ENCODE measurements around the gene CIB4. TPM values are rescaled to one million over a fixed set of nuclear protein-coding genes. Genes with fewer than 3 reads are reported as not detected.

CIB4 gene
- total and polyA plus RNA-seq, 4 donors: 1.3 TPM; not detected in 3

GRCh38 chr2:26672818-26673393, 31.7 kb upstream of the CIB4 start:
- Histone ChIP-seq H3K4me3 (no peak overlapping the region), H3K9ac (ENCODE audit: insufficient read depth in 1 of 2, low read length in 2 of 2) (no peak overlapping the region), H3K27me3 (ENCODE audit: control insufficient read depth in 3 of 3, insufficient read depth in 3 of 3, low read length in 2 of 3) (peaks cover 0 to 2% (median 0%) of the 10 kb centered on the region in 3 donors), H3K36me3 (ENCODE audit: control insufficient read depth in 4 of 4, insufficient read depth in 4 of 4, low read length in 4 of 4) (no peaks in the 10 kb centered on the region), H3K4me1 (ENCODE audit: control insufficient read depth in 5 of 5, insufficient read depth in 5 of 5, low read length in 5 of 5) (peaks cover 0 to 19% (median 0%) of the 10 kb centered on the region in 5 donors), H3K9me3 (ENCODE audit: control insufficient read depth in 4 of 4, insufficient read depth in 3 of 4, low read length in 3 of 4) (peaks cover 0 to 4% (median 0%) of the 10 kb centered on the region in 4 donors), H3K27ac (ENCODE audit: low read depth in 1 of 2, low read length in 1 of 2) (no peak overlapping the region)
- 88 to 89% methylated on average over 9 of the region's 9 CpGs for WGBS, 2 donors
- TF ChIP-seq CTCF (IDR thresholded peaks at IDR 0.05; ENCODE audit: control extremely low read depth, extremely low read depth): no peak
- ATAC-seq (ENCODE audit: insufficient read depth, low FRiP score) (no peak), DNase-seq (no peak)

GRCh38 chr2:26672112-26672817, 31.1 kb upstream of the CIB4 start:
- ATAC-seq (ENCODE audit: insufficient read depth, low FRiP score) (no peak), DNase-seq (no peak)
- H3K36me3 ChIP-seq (ENCODE audit: control insufficient read depth in 4 of 4, insufficient read depth in 4 of 4, low read length in 4 of 4): no peaks in the 10 kb centered on the region
- H3K27me3 ChIP-seq (ENCODE audit: control insufficient read depth in 3 of 3, insufficient read depth in 3 of 3, low read length in 2 of 3): peaks cover 0 to 2% (median 0%) of the 10 kb centered on the region in 3 donors
- H3K27ac ChIP-seq (ENCODE audit: low read depth in 1 of 2, low read length in 1 of 2): no peak overlapping the region
- no peak for TF ChIP-seq CTCF (IDR thresholded peaks at IDR 0.05; ENCODE audit: control extremely low read depth, extremely low read depth)
- no peak overlapping the region for H3K9ac ChIP-seq (ENCODE audit: insufficient read depth in 1 of 2, low read length in 2 of 2)
- 80 to 82% methylated on average over 11 of the region's 11 CpGs for WGBS, 2 donors
- no peak overlapping the region for H3K4me3 ChIP-seq
- H3K4me1 ChIP-seq (ENCODE audit: control insufficient read depth in 5 of 5, insufficient read depth in 5 of 5, low read length in 5 of 5): peaks cover 0 to 19% (median 0%) of the 10 kb centered on the region in 5 donors
- H3K9me3 ChIP-seq (ENCODE audit: control insufficient read depth in 4 of 4, insufficient read depth in 3 of 4, low read length in 3 of 4): no peaks in the 10 kb centered on the region

GRCh38 chr2:26671691-26672090, 30.5 kb upstream of the CIB4 start:
- Histone ChIP-seq H3K4me3 (no peak overlapping the region), H3K27ac (ENCODE audit: low read depth in 1 of 2, low read length in 1 of 2) (no peak overlapping the region), H3K9me3 (ENCODE audit: control insufficient read depth in 4 of 4, insufficient read depth in 3 of 4, low read length in 3 of 4) (no peaks in the 10 kb centered on the region), H3K4me1 (ENCODE audit: control insufficient read depth in 5 of 5, insufficient read depth in 5 of 5, low read length in 5 of 5) (peaks cover 0 to 19% (median 0%) of the 10 kb centered on the region in 5 donors), H3K9ac (ENCODE audit: insufficient read depth in 1 of 2, low read length in 2 of 2) (no peak overlapping the region), H3K27me3 (ENCODE audit: control insufficient read depth in 3 of 3, insufficient read depth in 3 of 3, low read length in 2 of 3) (peaks cover 0 to 2% (median 0%) of the 10 kb centered on the region in 3 donors), H3K36me3 (ENCODE audit: control insufficient read depth in 4 of 4, insufficient read depth in 4 of 4, low read length in 4 of 4) (no peaks in the 10 kb centered on the region)
- no peak for DNase-seq
- 83 to 88% methylated on average over 5 of the region's 5 CpGs for WGBS, 2 donors
- ATAC-seq (ENCODE audit: insufficient read depth, low FRiP score): no peak
- no peak for TF ChIP-seq CTCF (IDR thresholded peaks at IDR 0.05; ENCODE audit: control extremely low read depth, extremely low read depth)
